GM23338 (cell line): ENCODE measurements around the gene TNFRSF21. TPM values are rescaled to one million over a fixed set of nuclear protein-coding genes. Genes with fewer than 3 reads are reported as not detected.

Source experiments
- ATAC-seq: fragments of 200-7000 bp; cut with Tn5 transposase; 3 replicates; pipeline ENCODE4 v1.9.1; 2020
- DNase-seq: peaks from one replicate; pipeline ENCODE4 v3.0.0-alpha.2; 2015; ENCODE audit warnings: low spot score
- H2AFZ ChIP-seq: fragments of 200-600 bp; sonication (generic); 2 replicates; pipeline ENCODE4 v1.8.0; 2016; ENCODE audit warnings: antibody characterized with exemption, mild to moderate bottlenecking, moderate library complexity
- H3F3A ChIP-seq: fragments of 200-600 bp; sonication (generic); replicated peaks from 2 replicates; pipeline ENCODE4 v1.8.0; 2017; ENCODE audit warnings: antibody characterized with exemption, mixed run types, low read depth
- H3K27ac ChIP-seq: fragments of 200-600 bp; sonication (generic); 2 replicates; pipeline ENCODE4 v1.6.1; 2016; ENCODE audit warnings: low read depth
- H3K27me3 ChIP-seq: fragments of 200-600 bp; sonication (generic); 2 replicates; pipeline ENCODE4 v1.8.0; 2016; ENCODE audit warnings: mild to moderate bottlenecking, mixed run types, moderate library complexity; ENCODE audit not compliant: insufficient read depth
- H3K36me3 ChIP-seq: fragments of 200-600 bp; sonication (generic); 2 replicates; pipeline ENCODE4 v1.8.0; 2016; ENCODE audit warnings: mild to moderate bottlenecking; ENCODE audit not compliant: insufficient read depth
- H3K4me1 ChIP-seq: fragments of 200-600 bp; sonication (generic); 2 replicates; pipeline ENCODE4 v1.8.0; 2016; ENCODE audit warnings: mild to moderate bottlenecking, moderate library complexity; ENCODE audit not compliant: insufficient read depth
- H3K4me2 ChIP-seq: fragments of 200-600 bp; sonication (generic); 2 replicates; pipeline ENCODE4 v1.7.1; 2017; ENCODE audit warnings: mixed run types
- H3K4me3 ChIP-seq: fragments of 200-600 bp; sonication (generic); 2 replicates; pipeline ENCODE4 v1.6.1; 2016; ENCODE audit warnings: mixed run types
- H3K79me2 ChIP-seq: fragments of 200-600 bp; sonication (generic); replicated peaks from 2 replicates; pipeline ENCODE4 v1.8.0; 2017; ENCODE audit warnings: mild to moderate bottlenecking; ENCODE audit not compliant: insufficient read depth
- H3K9me2 ChIP-seq: fragments of 200-600 bp; sonication (generic); 2 replicates; pipeline ENCODE4 v1.8.0; 2017; ENCODE audit not compliant: insufficient read depth
- H4K20me1 ChIP-seq: fragments of 200-600 bp; sonication (generic); replicated peaks from 2 replicates; pipeline ENCODE4 v1.8.0; 2017; ENCODE audit warnings: mild to moderate bottlenecking; ENCODE audit not compliant: insufficient read depth
- H3K27ac Mint-ChIP-seq: 2 replicates; pipeline ENCODE4 v1.8.0; 2020; ENCODE audit warnings: inconsistent platforms, mild to moderate bottlenecking, moderate library complexity, mixed read lengths
- H3K27me3 Mint-ChIP-seq: 3 replicates; pipeline ENCODE4 v1.8.0; 2022; ENCODE audit warnings: low read depth, mild to moderate bottlenecking, moderate library complexity, mixed read lengths, inconsistent platforms; ENCODE audit not compliant: insufficient read depth, poor library complexity
- H3K36me3 Mint-ChIP-seq: 3 replicates; pipeline ENCODE4 v1.8.0; 2021; ENCODE audit warnings: low read depth, mild to moderate bottlenecking, inconsistent platforms, moderate library complexity, mixed read lengths
- H3K4me1 Mint-ChIP-seq: 3 replicates; pipeline ENCODE4 v1.8.0; 2020; ENCODE audit warnings: mild to moderate bottlenecking, inconsistent platforms, mixed read lengths
- H3K4me3 Mint-ChIP-seq: 3 replicates; pipeline ENCODE4 v1.8.0; 2021; ENCODE audit warnings: moderate library complexity, mild to moderate bottlenecking, inconsistent platforms, mixed read lengths
- H3K9me3 Mint-ChIP-seq: 3 replicates; pipeline ENCODE4 v1.8.0; 2020; ENCODE audit warnings: moderate library complexity, mild to moderate bottlenecking, inconsistent platforms, mixed read lengths
- CREB1 ChIP-seq: fragments of 250-450 bp; sonication (Bioruptor Pico); IDR thresholded peaks from 2 replicates; pipeline ENCODE4 v1.5.0; 2020; ENCODE audit warnings: low read depth, mild to moderate bottlenecking, moderate library complexity
- ETS1 ChIP-seq: IDR thresholded peaks from 2 replicates; pipeline ENCODE4 v1.6.1; 2016; ENCODE audit warnings: antibody characterized with exemption
- EZH2 ChIP-seq: fragments of 200-600 bp; sonication (generic); IDR thresholded peaks from one replicate; pipeline ENCODE4 v1.8.0; 2017; ENCODE audit warnings: antibody characterized with exemption, mild to moderate bottlenecking, low read depth; ENCODE audit not compliant: unreplicated experiment
- EZH2phosphoT487 ChIP-seq: fragments of 200-600 bp; sonication (generic); IDR thresholded peaks from one replicate; pipeline ENCODE4 v1.8.1; 2018; ENCODE audit warnings: antibody characterized with exemption; ENCODE audit not compliant: unreplicated experiment
- JUNB ChIP-seq: IDR thresholded peaks from one replicate; pipeline ENCODE4 v1.6.1; 2016; ENCODE audit warnings: antibody characterized with exemption; ENCODE audit not compliant: unreplicated experiment
- NANOG ChIP-seq: IDR thresholded peaks from 2 replicates; pipeline ENCODE4 v1.6.1; 2016; ENCODE audit warnings: antibody characterized with exemption, borderline replicate concordance
- POLR2AphosphoS5 ChIP-seq: IDR thresholded peaks from 2 replicates; pipeline ENCODE4 v1.6.1; 2016; ENCODE audit warnings: antibody characterized with exemption, low read depth
- REST ChIP-seq: IDR thresholded peaks from one replicate; pipeline ENCODE4 v1.6.1; 2018; ENCODE audit warnings: antibody characterized with exemption; ENCODE audit not compliant: unreplicated experiment
- STAT1 ChIP-seq: IDR thresholded peaks from one replicate; pipeline ENCODE4 v1.6.1; 2016; ENCODE audit warnings: antibody characterized with exemption; ENCODE audit not compliant: unreplicated experiment
- ZNF114 ChIP-seq: fragments of 250-450 bp; sonication (Bioruptor Pico); IDR thresholded peaks from 2 replicates; pipeline ENCODE4 v1.5.0; 2020; ENCODE audit warnings: mild to moderate bottlenecking, moderate library complexity
- ZNF331 ChIP-seq: fragments of 250-450 bp; sonication (Bioruptor Pico); IDR thresholded peaks from 2 replicates; pipeline ENCODE4 v1.5.0; 2020; ENCODE audit warnings: low read depth, mild to moderate bottlenecking, moderate library complexity
- ZNF462 ChIP-seq: fragments of 250-450 bp; sonication (Bioruptor Pico); IDR thresholded peaks from 2 replicates; pipeline ENCODE4 v1.5.0; 2020; ENCODE audit warnings: mild to moderate bottlenecking, moderate library complexity
- polyA plus RNA-seq: library from polyadenylated mRNA; unstranded; fragments of >200 nt; fragmentation: Nextera tagmentation; extraction: Ambion mirVana; gene quantifications from 2 replicates; pipeline ENCODE4 v1.2.1, GENCODE V29; 2016
- total RNA-seq: library from RNA; depleted of rRNA; stranded (reverse); fragments of >200 nt; shearing (Covaris generic); gene quantifications from 2 replicates; pipeline ENCODE4 v1.2.3, GENCODE V29; 2014

The TNFRSF21 gene
- total and polyA plus RNA-seq, 2 experiments from 2014 or later = 22.1 to 48.1 TPM

DNA sequence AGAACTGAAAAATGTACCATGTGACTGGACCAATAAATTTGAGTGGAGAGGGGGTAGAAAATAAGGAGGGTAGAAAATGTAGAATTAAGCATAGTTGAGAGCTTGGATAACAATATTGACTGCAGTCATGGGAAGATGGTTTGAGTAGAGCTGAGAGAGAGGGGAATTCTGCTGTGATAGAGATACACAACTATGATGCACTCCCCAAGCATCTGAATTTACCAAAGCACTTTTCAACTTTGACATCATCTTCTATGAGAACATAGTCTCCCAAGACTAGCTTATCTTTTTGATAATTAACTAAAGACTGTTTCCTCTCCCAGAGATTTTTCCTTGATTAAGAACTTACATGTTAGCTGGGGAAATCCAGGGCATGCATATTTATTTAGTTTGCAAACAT, 103.1 kb downstream of the TNFRSF21 start:
- Histone ChIP-seq H2AFZ (no peak overlapping the region; the same call in 1 of the 2 replicates), H3K27me3 (no peaks in the 10 kb centered on the region), H3K27ac (no peak overlapping the region), H3F3A (no peaks in the 10 kb centered on the region), H3K9me2 (peaks cover 8% of the 10 kb centered on the region; the same call in 1 of the 2 replicates), H3K4me3 (no peak overlapping the region), H3K4me2 (no peak overlapping the region), H3K79me2 (no peaks in the 10 kb centered on the region), H3K36me3 (no peaks in the 10 kb centered on the region), H3K4me1 (no peaks in the 10 kb centered on the region), H4K20me1 (no peaks in the 10 kb centered on the region)
- Mint-ChIP-seq H3K9me3 (no peaks in the 10 kb centered on the region), H3K36me3 (no peaks in the 10 kb centered on the region), H3K27me3 (peaks cover 2% of the 10 kb centered on the region), H3K27ac (no peak overlapping the region), H3K4me1 (no peaks in the 10 kb centered on the region), H3K4me3 (no peak overlapping the region)
- DNase-seq (no peak), ATAC-seq (no peak)
- TF ChIP-seq ETS1 = no peak

- H3K79me2 ChIP-seq = no peaks in the 10 kb centered on the region
- H3K4me2 ChIP-seq = no peak overlapping the region
- no peak overlapping the region for H3K27ac ChIP-seq
- H3K27me3 Mint-ChIP-seq = no peaks in the 10 kb centered on the region
- no peak overlapping the region for H3K4me3 ChIP-seq
- no peak overlapping the region for H2AFZ ChIP-seq
- ATAC-seq (no peak), DNase-seq (no peak)
- H3K36me3 Mint-ChIP-seq = no peaks in the 10 kb centered on the region
- H3K36me3 ChIP-seq = no peaks in the 10 kb centered on the region
- no peaks in the 10 kb centered on the region for H3K9me3 Mint-ChIP-seq
- no peaks in the 10 kb centered on the region for H3K4me1 ChIP-seq
- no peaks in the 10 kb centered on the region for H3F3A ChIP-seq
- H3K4me3 Mint-ChIP-seq = no peak overlapping the region
- H3K27me3 ChIP-seq = no peaks in the 10 kb centered on the region
- peaks cover 6% of the 10 kb centered on the region; the same call in 1 of the 2 replicates for H3K9me2 ChIP-seq
- H4K20me1 ChIP-seq = no peaks in the 10 kb centered on the region
- H3K4me1 Mint-ChIP-seq = no peaks in the 10 kb centered on the region
- no peak overlapping the region for H3K27ac Mint-ChIP-seq
- no peak for TF ChIP-seq CREB1 (CRISPR knock-in tag)
- TF ChIP-seq JUNB = no peak
- TF ChIP-seq ZNF331 = no peak
- TF ChIP-seq NANOG = no peak
- TF ChIP-seq POLR2AphosphoS5 = no peak
- no peak for TF ChIP-seq ZNF114
- no peak for TF ChIP-seq ZNF462 (CRISPR knock-in tag)
- TF ChIP-seq EZH2phosphoT487 = no peak
- no peak for TF ChIP-seq EZH2
- no peak for TF ChIP-seq REST
- TF ChIP-seq STAT1 = no peak
These were observed 105.6 kb downstream of the TNFRSF21 start for GRCh38 chr6:47203938-47204611.
